Jurkat, Clone E6-1 (cell line): Measurements from ENCODE around the gene LHX5. TPM values are rescaled to one million over a fixed set of nuclear protein-coding genes. Genes with fewer than 3 reads are reported as not detected.
"Not testable (repeated sequence)": the region's sequence is repeated elsewhere in the genome, so short reads cannot be mapped to it uniquely, and the experiment has no call there.

Experiments used
- DNase-seq: peaks from one replicate; pipeline ENCODE4 v3.0.0-alpha.2; 2011; ENCODE audit warnings: low read depth, low spot score
- H3K4me3 ChIP-seq: 2 replicates; pipeline ENCODE4 v1.5.1; 2011; ENCODE audit warnings: mild to moderate bottlenecking, low read length, control low read depth, moderate library complexity
- polyA plus RNA-seq: library from polyadenylated mRNA; unstranded; fragments of >200 nt; gene quantifications from one replicate; pipeline ENCODE4 v1.2.1, GENCODE V29; 2012; ENCODE audit warnings: missing spikeins; ENCODE audit not compliant: insufficient read length, insufficient read depth

Gene LHX5
- not detected for polyA plus RNA-seq

DNA sequence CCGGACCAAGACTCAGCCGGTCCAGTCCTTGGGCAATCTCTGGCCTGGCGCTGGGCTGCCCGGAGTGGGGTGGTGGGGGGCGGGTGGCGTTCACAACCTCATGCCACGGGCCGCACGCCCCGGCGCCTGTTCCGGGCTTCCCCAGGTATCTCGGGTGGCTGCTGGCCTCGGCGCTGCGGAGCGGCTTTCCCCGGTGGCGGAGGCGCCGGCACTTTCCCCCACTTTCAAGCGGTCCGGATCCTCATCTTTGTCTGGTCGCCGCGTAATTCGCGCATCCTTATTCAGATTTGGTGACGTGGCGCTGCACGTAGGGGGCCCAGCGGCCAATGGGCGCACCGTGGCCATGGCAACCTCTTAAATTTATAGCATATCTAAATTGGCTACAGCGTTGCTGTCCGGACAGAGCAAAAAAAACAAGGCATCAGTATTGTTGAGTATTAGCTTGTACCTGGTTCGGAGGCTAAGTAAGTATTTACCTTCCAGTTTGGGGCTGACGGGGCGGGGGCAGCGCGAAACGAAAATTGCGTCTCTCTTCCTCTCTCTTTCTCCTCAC, at the start of gene LHX5:
Gene LHX5 (minus strand): TSS at position 253 of the 553 bp plus-strand sequence. CDS start 373 bp downstream, outside the sequence.
- H3K4me3 ChIP-seq: no peak within 1 kb of the TSS
- DNase-seq: no peak

DNA sequence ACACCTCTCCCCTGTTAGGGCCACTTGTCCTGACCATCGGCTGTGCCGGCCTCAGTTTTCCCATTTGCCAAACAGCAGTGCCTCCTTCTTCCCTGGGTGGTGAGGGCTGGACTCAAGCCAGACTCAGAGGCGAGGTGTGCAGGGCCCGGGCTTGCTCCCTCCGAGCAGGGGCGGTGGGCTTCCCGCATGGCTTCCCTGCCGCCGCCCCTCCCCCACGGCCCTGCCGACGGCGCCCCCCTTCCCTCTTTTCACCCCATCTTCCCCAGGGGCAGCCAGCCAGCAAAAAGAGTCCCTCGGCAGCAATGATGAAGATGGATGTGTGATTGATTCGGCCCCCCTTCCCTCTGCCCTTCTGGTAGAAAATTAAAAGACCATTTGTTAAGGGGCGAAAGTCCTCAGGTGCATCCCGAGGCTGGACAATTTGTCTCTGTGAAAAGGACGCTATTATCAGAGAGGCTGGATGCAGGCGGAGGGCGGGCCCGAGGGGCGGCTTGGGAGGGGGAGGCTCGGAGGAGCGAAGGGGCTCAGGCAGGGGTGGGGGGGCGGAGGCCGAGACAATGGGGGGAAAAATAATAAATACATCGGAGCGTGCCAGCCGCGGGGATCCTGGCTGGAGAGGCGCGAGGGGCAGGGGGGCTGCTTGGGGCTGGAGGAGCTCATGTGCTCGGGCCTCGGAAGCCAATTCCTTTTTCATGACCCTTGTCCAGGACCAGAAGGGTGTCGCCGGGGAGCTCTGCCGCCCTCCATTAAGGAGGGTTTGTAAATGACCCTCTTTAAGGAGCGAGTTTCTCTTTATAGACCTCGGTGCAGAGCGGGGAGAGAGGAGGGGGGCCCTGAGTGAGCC, 48.0 kb upstream of the LHX5 start:
- DNase-seq: no peak
- H3K4me3 ChIP-seq: no peak overlapping the region

DNA sequence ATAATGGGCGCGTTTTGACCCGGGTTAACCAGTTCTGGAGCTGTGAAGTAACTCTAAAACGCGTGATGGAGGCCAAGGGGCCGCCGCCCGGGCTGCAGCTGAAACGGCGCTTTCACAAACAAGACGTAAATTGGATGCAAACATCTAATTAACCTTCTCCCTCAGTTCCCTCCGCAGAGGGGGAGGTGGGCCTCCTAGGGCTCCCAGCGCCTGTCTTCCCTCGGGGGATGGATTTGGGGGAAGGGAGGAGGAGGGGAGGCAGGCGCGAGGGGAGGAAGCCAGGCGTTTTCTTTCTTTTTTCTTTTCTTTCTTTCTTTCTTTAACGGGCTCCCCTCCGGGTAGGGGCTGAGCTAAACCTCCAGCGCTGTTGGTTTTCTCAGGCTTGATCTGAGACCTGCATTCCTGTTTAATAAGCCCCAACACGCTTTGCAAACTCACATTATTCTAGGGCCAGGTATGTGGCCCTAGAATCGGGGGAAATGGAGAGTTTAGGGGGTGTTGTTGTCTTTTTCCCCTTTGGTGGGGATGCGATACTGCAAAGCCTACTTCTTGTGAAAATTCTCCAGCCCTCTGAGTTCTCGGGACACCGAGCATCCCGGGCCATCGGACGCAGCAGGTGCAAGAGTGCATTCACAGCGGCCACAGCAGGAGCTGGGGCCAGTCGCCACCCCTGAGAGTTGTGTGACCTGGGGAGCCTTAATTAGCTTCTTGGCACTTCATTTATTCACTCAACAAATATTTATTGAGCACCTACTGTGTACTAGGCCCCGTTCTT, 43.6 kb upstream of the LHX5 start:
- H3K4me3 ChIP-seq: no peak overlapping the region
- no peak for DNase-seq

DNA sequence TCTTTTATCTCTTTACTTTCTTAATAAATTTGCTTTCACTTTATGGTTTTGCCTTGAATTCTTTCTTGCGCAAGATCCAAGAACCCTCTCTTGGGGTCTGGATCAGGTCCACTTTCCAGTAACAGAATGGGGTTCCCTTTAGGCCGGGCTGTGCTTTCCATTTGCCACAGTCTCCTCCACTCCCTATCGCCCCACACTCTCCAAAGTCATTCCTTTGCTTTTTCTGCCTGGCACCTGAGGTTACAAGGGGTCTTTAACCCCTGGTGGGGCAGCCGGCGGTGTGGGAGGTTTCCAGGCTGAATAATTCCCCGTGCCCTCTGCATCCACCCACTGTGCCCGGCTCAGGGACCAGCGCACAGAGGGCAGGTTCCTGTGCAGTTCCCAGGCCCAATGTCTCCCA, 42.9 kb upstream of the LHX5 start:
- DNase-seq: no peak
- H3K4me3 ChIP-seq: no peak overlapping the region

DNA sequence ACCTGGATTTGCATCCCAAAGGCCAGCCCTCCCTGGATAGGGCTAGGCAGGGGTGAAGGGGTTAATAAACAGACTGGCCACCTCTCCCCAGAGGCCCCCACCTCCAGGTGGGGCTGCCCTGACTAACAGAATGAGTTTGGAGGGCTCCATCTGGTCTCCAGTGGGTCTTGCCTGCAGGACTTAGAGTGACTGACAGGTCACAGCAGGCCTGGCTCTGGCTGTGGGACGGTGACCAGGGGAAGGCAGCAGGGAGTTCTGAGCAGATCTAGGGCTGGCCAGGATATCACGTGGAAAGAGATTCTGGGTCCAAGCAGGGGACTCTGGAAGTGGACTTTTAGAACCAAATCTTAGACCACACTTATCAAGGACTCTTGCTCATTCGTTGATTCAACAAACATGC, 40.9 kb upstream of the LHX5 start:
- no peak overlapping the region for H3K4me3 ChIP-seq
- no peak for DNase-seq

DNA sequence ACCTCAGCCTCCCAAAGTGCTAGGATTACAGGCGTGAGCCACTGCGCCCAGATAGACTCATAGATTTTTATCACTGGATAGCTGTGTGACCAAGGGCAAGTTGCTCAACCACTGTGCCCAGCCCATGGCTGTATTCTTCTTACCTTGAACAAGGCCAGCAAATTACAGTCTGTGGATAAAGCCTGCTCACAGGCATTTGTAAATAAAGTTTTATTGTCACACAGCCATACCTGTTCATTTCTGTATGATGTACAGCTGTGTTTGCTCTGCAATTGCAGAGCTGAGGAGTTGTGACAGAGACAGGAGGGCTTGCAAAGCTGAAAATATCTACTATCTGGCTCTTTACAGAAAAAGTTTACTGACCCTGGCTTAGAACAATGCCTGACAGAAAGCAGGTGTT, 35.2 kb upstream of the LHX5 start:
- no peak overlapping the region for H3K4me3 ChIP-seq

GRCh38 chr12:113505941-113506340, 34.3 kb upstream of the LHX5 start:
- DNase-seq: no peak
- no peak overlapping the region for H3K4me3 ChIP-seq

More for the DNA sequence above, 35.2 kb upstream of the LHX5 start:
- DNase-seq: no peak

- H3K4me3 ChIP-seq: no peak overlapping the region
- DNase-seq: no peak
Observed at GRCh38 chr12:113504917-113505316, 33.2 kb upstream of the LHX5 start.

DNA sequence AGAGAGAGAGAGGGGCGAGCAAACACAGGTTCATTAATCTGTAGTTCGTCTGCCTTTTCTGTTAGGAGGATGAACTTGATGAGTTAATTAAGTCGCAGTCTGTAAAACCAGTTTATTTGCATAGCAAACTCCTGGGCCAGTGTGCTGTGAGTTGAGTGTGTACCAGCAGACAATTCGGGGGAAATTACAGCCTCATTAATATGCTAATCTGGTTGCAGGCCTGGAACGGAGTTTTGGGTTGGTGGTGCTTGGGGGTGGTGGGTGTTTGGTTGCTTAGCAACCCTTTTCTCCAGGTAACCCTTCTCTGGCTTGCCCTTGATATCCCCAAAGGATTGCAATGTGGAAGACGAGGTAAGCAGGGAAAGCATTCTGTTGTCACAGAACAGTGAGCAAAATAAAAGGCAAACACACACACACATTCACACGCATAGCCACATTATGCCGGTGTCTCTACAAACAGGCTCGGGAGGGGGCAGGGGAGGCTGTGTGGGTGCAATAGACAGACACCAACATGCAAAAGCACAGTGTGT, 29.2 kb upstream of the LHX5 start:
- no peak overlapping the region for H3K4me3 ChIP-seq
- DNase-seq: no peak

- DNase-seq: no peak
- no peak overlapping the region for H3K4me3 ChIP-seq
Observed at GRCh38 chr12:113500306-113500675, 28.6 kb upstream of the LHX5 start.

DNA sequence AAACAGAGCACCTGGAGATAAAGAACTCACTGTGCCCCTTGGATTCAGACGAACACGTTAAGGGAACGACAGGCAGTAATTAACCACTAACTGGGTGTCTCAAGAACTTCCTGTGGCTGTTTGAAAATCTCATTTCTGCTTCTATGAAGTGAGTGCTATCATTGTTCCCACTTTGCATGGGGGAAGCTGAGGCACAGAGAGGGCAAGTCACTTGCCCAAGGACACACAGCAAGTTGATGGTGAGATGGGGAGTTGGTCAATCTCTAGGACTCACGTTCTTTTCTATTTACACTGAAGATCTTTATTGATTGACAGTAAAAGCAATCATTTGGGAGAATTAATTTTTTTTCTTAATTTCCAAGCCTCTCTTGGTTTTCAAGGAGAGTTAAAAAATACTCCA, 26.8 kb upstream of the LHX5 start:
- no peak overlapping the region for H3K4me3 ChIP-seq
- no peak for DNase-seq

- no peak overlapping the region for H3K4me3 ChIP-seq
Observed at GRCh38 chr12:113497693-113498092, 26.0 kb upstream of the LHX5 start.

GRCh38 chr12:113495941-113496340, 24.3 kb upstream of the LHX5 start:
- H3K4me3 ChIP-seq, DNase-seq: not testable (repeated sequence)

More at GRCh38 chr12:113497693-113498092, 26.0 kb upstream of the LHX5 start:
- DNase-seq: no peak

GRCh38 chr12:113488322-113488721, 16.7 kb upstream of the LHX5 start:
- no peak overlapping the region for H3K4me3 ChIP-seq
- DNase-seq: no peak

DNA sequence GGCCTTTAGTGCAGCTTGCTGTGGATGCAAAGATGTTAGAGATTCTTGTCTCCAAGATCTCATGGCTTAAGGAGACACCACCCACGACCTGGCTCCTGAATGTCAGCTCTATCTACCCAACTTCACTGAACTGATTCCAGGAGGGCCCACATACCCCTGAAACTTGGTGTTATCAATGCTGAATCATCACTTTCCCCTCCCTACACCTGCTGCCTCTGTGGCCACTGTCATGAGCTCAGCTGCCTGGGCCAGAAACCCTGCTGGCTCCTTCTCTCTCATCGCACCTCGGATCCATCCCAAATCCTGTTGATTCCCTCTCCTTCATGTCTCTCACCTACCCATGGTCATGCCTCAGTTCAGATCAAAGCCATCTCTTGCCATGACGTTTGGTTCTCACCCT, 15.1 kb upstream of the LHX5 start:
- DNase-seq: no peak
- no peak overlapping the region for H3K4me3 ChIP-seq

- no peak overlapping the region for H3K4me3 ChIP-seq
Observed at GRCh38 chr12:113485330-113485729, 13.7 kb upstream of the LHX5 start.

DNA sequence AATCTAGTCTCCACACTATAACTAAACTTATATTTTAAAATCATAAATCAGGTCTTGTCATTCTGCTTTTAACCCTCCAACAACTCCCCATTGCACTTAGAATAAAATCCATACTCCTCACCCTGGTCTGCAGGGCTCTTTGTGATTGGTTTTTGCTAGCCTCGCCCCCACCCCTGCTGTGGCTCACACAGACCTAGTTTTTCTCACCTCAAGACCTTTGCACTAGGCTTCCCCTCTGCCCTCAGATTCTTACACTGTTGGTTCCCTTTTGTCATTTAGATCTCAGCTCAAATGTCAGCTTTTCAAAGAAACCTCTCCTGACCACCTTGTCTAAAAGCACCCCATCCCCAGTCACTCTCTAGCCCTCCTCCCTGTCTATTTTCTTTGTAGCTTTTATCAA, 10.7 kb upstream of the LHX5 start:
- no peak for DNase-seq
- no peak overlapping the region for H3K4me3 ChIP-seq

More at GRCh38 chr12:113485330-113485729, 13.7 kb upstream of the LHX5 start:
- DNase-seq: no peak

GRCh38 chr12:113480336-113480971, 8.8 kb upstream of the LHX5 start:
- DNase-seq: no peak
- no peak overlapping the region for H3K4me3 ChIP-seq

- DNase-seq: no peak
- H3K4me3 ChIP-seq: no peak overlapping the region
Observed at GRCh38 chr12:113479590-113480335, 8.1 kb upstream of the LHX5 start.
